Left renal pelvis (tissue), 4 donors: ENCODE results near the gene H1-8. TPM values are rescaled to one million over a fixed set of nuclear protein-coding genes. Genes with fewer than 3 reads are reported as not detected.
"Not testable (repeated sequence)": the region's sequence is repeated elsewhere in the genome, so short reads cannot be mapped to it uniquely, and the experiment has no call there.

Experiments used
- DNase-seq, 4 donors: peaks; one replicate each; pipeline ENCODE4 v3.0.0-alpha.2; 2013; ENCODE audit warnings: low read depth in 4 of 4, low spot score in 3 of 4
- polyA plus RNA-seq, 4 donors: library from polyadenylated mRNA; unstranded; fragments of 120-200 nt; gene quantifications; one replicate each; pipeline ENCODE4 v1.2.1, GENCODE V29; 2013; ENCODE audit not compliant: insufficient read length in 4 of 4

Gene H1-8
- polyA plus RNA-seq, 4 donors = not detected

DNA sequence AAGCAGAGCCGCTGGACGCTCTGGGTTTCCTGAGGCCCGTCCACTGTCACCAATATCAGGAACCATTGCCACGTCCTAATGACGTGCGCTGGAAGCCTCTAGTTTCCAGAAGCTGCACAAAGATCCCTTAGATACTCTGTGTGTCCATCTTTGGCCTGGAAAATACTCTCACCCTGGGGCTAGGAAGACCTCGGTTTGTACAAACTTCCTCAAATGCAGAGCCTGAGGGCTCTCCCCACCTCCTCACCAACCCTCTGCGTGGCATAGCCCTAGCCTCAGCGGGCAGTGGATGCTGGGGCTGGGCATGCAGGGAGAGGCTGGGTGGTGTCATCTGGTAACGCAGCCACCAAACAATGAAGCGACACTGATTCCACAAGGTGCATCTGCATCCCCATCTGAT, 11.3 kb upstream of the H1-8 start:
- DNase-seq = no peak

- DNase-seq = no peak
Measured at GRCh38 chr3:129532261-129532660, 10.7 kb upstream of the H1-8 start.

- no peak for DNase-seq
Measured at GRCh38 chr3:129533406-129533805, 9.6 kb upstream of the H1-8 start.

GRCh38 chr3:129534428-129535027, 8.4 kb upstream of the H1-8 start:
- DNase-seq = peak in 1 of 4 donors; percentile 39

- DNase-seq = no peak
Measured at GRCh38 chr3:129535075-129535474, 7.9 kb upstream of the H1-8 start.

DNA sequence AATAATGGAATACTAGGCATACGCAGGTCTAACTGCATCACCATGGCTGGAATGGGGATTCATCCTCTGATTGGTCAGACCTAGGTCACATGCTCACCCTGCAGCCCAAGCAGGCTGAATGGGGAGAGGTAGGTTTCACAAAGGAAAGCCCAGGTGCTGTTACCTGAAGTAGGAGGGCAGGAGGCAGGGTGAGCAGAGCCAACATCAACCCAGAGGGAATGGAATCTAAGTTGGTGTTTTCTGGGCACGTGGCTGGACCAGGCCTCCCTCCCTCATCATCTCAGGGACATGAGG, 6.7 kb upstream of the H1-8 start:
- DNase-seq = no peak

DNA sequence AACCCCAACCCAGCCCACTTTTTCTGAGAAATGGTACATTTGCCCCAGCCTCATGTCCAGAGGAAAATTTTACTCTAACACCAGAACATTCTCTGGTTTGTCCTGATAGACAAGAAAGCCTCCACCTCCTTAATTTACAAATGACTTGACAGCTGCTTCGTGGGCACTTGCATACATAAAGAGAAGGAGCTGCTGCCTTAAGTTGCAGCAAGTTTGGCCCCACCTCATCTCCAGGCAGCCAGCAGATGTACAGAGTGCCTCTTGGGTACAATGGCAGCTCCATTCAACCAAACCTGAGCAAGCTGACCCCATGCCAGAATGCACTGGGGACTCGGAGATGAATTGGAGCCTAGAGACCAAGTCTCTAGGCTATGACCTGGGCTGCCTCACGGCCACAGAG, 6.2 kb upstream of the H1-8 start:
- no peak for DNase-seq

DNA sequence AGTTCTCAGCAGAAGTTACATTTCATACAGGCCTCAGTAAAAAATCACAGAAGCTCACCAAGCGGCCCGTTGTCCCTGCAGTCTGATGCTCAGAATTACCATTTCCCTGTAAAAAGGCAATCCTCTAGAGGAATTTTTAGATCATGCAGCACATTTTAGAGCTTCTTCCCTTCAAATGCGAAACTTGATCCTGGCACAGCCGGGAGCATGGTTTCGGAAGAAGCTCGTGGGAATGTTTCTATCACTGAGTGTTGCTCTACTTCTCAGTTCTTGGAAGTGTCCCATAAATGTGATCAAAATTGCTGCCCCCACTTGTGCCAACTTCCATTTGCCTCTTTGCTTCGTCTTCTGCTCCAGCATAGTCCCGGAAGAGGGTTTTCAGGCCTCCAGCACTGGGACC, 3.8 kb upstream of the H1-8 start:
- no peak for DNase-seq

DNA sequence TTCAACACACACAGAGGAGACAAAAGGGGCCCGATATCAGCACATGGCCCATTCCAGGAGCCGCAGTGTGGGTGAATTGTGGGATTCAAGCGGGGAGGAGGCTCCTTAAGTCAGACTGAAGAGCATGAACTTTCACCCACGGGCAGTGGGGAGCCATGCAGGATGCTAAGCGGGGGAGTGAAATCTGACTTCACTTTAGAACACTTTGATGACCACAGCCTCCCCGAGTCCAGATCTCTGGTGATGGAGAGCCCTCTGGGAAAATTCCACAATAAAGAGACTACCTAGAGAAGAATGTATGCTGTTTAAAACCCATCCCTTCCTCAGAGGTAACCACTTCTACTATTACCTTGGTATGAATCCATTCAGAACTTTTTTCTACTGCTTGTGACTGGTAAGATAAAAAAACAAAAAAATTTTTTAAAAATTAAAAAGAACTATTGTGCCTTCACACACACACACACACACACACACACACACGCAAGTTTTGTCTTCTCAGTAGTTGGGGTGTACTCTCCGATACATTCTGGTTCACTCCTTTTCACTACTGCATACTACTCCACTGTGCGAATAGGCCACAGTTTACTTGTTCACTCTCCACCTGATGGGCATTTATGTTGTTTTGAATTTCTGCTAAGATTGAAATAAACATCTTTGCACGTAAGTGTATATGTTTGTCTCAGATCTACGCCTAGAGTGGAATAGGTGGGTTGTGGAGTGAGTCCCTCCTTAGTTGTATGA, 2.0 kb upstream of the H1-8 start:
- no peak for DNase-seq

DNA sequence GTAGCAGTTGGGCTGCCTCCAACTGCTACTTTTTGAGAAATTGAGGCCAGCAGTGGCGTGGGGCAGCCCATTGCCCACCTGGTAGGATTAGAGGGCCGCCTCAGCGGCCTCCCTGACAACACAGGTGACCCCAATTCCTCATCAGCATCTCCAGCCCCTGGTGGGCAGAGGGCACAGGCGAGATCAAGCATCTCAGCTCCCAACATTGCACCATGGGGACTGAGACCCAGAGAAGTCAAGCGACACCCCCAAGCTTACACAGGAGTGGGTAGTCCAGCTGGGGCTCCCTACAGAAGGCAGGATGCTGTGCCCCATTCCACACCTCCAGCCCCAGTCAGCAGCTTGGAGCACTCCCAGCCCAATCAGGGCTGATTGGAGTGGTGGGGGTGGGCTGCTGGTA, 228 bp upstream of the H1-8 start:
- no peak for DNase-seq

DNA sequence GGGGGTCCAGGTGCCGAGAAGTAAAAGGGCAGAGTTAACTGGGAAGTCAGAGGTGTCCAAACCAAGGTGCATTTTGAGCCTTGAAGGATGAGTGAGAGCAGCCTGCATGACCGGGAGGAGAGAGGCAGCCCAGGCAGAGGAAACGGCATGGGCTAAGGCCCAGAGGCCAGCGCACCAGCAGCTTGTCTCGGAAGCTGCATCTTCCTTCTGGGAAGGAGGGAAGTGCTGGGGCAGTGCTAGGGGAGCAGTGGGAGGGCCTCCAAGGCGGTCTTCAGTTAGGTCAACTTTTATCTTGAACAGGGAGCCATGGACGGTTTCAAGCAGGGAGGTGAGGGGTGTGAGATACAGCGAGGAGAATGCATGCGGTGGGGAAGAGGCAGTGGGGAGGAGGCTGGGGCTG, 1.0 kb downstream of the H1-8 start:
- no peak for DNase-seq

DNA sequence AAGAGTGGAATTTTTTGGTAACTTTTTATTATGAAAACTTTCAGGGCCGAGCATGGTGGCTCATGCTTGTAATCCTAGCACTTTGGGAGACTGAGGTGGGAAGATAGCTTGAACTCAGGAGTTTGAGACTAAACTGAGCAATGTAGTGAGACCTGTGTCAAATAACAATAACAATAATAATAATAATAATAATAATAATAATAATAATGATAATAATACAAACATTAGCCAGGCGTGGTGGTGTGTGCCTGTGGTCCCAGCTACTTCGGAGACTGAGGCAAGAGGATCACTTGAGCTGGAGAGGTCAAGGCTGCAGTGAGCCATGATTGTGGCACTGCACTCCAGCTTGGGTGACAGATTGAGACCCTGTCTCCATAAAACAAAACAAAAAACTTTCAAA, 3.0 kb downstream of the H1-8 start:
- not testable (repeated sequence) for DNase-seq

DNA sequence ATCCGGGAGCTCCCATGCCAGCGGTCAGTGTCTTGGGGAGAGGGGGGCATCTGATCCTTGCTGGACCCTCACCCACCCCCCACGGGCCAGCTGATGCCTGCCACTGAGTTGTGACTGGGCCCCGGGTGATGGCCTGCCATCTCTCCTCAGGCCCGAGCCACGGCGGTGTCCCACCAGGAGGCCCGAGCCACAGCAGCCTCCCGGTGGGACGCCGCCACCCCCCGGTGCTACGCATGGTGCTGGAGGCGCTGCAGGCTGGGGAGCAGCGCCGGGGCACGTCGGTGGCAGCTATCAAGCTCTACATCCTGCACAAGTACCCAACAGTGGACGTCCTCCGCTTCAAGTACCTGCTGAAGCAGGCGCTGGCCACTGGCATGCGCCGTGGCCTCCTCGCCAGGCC, 4.3 kb downstream of the H1-8 start:
- DNase-seq = no peak

DNA sequence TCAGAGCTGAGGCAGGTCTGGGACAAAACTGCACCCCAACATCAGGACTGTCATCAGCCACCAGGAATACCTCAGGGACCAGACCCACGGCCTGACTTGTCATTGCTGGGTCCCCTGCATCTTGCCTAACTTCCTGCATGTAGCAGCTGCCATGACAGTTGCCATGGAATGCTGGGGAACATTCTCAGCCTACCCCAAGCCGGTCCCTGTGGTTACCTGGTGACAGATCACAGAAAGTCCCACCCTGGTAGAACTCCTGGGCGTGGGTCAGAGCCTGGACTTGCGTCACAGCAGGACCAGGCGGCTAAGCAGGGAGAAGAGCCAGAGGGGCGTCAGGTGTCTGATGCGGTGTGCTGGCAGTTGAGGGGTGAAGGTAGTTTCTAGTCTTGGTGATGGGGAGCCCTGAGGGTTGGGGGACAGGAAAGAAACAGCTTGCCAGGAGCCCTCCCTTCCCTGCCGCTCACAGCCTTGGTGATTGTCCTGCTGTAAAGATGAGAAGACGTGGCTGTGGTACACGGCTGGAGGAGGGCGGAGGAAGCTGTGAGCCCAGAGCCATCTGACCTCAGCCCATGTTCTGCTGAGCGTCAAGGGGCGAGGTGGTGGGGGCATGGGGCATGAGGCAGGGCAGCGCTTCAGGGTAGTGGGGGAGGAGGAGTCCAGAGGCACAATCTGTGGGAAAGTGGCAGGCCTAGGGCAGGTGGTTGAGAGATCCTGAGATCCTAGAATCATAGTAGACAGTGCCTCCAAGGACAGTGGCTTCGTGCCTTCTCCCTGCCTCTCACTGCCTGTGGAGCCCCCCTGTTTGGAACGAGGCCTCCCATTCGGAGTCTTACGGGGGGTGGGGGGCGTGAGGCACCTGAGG, 5.4 kb downstream of the H1-8 start:
- DNase-seq = no peak

- no peak for DNase-seq
Measured at GRCh38 chr3:129549006-129549800, 6.2 kb downstream of the H1-8 start.

- DNase-seq = no peak
Measured at GRCh38 chr3:129549805-129550204, 6.8 kb downstream of the H1-8 start.

DNA sequence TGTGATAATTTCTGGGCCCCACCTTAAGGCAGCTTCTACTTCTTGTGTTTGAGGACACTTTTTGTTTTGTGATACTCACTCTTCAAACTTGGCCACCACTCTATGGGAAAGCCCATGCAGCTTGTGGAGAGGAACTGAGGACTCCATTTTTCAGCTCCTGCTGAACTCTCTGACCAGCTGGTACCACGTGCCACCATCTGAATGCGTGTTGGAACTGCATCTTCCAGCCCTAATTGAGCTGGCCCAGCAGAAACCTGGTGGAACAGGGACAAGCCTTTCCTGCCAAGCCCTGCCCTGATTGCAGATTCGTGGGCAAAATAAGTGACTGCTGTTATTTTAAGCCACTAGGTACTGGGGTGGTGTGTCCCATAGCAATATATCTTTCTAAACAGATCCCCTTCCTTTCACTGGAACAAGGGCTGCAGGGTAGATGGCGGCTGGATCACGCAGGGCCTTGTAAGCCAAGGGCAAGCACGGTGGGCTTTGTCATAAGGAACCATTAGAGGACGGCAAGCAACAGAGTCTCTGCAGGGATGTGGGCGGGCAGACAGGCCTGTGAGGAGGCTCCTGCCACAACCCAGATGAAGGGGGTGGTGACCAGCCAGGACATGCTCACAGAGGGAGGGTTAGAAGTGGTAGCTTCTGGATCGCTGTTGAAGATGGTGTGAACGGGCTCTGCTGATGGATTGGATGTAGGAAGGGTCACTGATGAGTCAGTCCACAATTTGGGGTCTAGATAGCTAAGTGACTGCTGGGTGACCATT, 9.5 kb downstream of the H1-8 start:
- no peak for DNase-seq

DNA sequence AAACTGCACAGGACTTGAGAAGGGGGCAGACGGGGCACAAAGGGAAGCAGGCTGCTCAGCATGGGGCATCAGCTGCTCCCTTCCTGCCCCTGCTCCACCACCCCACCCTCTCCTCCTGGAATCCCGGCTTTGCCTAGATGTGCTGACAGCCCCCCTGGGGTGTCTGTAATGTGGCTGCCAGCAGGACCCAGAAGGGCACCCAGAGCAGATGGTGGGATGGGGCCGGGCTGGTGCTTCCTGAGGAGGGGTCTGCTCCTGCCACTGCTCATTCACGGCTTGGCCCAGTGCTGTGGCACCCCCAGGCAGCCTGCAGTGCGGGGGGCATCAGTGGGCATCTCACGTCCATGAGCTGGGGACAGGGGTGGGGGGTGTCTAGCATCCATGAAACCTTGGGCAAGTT, 10.2 kb downstream of the H1-8 start:
- DNase-seq = no peak

- DNase-seq = no peak
Measured at GRCh38 chr3:129553719-129554118, 10.7 kb downstream of the H1-8 start.

- DNase-seq = no peak
Measured at GRCh38 chr3:129554356-129555152, 11.6 kb downstream of the H1-8 start.
